AG08395 (cell line): ENCODE measurements around the gene DDX1.
"Not testable (repeated sequence)": the region's sequence is repeated elsewhere in the genome, so short reads cannot be mapped to it uniquely, and the experiment has no call there.

Experiments
- DNase-seq: peaks from one replicate; pipeline ENCODE4 v3.0.0; 2012; ENCODE audit warnings: mixed read lengths, low spot score

DDX1 gene

GRCh38 chr2:15616850-15617777 lies 25.4 kb downstream of the DDX1 start:
- no peak for DNase-seq

DNA sequence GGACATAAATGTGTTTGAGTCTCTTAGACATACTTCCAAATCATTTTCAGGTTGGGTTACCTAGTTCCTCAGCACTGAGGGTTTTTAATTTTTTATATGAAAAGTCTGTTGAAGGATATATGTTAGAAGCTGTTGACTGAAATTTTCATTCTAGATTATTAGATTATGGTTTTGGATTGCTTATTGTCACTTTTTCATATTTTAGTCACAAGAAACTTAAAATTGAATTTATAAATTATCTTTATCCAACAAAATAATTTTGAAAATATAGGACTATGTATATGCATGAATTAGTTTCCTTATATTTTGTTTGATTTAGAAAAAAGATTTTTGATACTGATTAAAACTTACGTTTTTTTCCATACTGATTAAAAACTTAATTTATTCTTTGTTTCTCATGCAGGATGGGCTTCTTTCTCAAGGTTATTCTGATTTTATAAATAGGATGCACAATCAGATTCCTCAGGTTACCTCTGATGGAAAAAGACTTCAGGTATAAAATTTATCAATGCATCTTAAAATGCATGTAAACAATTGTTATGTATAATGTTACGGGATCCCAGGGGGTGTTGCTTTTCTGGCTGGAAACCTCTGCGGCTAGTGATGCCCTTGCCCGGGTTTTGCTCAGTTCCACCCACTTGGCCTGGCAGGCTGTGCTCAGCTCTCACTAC lies 26.2 kb downstream of the DDX1 start:
- DNase-seq = no peak

DNA sequence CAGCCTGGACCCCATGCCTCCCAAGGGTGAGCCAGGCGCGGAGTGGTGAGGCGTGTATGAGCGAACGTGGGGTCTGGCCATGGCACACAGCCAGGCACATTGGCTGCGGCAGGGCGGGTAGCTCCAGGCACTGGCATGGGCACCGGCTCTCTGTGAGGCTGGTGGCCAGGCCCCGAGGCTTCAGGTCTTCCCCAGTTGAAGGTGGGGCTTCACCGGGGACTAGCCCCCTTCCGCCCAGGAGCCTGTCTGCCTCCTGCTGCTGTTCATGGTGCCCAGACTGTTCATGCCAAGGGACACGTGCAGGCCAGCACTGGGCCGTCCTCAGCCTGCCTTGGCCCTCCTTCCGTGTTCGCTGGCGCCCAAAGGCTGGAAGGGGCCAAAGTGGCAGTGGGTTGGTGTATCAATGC lies 26.8 kb downstream of the DDX1 start:
- DNase-seq = no peak

DNA sequence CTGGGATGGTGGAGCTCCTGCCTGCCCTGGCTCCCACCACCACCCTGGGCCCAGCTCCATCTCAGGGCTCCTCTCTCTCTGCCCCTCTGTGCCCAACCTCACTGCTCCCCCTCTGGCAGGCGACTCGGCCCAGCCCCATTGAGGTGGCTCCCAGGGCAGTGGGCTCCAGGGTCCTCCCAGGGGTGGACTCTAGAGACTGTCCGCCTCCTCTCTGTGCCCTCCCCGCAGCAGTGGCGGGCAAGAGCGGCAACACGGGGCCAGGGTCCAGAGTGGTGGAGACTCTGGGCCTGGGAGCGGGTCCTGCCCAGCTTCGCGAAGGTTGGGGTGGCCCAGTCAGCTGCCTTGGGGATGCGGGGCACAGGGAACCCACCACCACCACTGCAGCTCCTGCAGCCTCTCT lies 27.4 kb downstream of the DDX1 start:
- DNase-seq = no peak

GRCh38 chr2:15619510-15619909 lies 27.8 kb downstream of the DDX1 start:
- no peak for DNase-seq

DNA sequence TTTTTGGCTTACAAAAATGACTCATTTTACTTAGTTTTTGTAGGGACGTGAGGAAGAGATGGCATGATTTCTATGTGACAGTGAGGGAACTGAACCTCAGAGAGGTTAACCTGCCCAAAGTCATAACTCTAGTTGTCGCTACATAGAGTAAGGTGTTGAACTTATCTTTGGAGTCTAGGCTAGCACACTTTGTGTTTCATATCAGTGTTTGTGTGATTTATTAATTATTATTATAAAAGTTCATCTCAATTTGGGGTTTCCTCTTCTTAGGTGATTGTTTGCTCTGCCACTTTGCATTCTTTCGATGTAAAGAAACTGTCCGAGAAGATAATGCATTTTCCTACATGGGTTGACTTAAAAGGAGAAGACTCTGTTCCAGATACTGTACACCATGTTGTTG lies 28.3 kb downstream of the DDX1 start:
- DNase-seq = no peak

- DNase-seq = no peak
These were observed 28.7 kb downstream of the DDX1 start for GRCh38 chr2:15620340-15620739.

- no peak for DNase-seq
These were observed 29.3 kb downstream of the DDX1 start for GRCh38 chr2:15620857-15621471.

DNA sequence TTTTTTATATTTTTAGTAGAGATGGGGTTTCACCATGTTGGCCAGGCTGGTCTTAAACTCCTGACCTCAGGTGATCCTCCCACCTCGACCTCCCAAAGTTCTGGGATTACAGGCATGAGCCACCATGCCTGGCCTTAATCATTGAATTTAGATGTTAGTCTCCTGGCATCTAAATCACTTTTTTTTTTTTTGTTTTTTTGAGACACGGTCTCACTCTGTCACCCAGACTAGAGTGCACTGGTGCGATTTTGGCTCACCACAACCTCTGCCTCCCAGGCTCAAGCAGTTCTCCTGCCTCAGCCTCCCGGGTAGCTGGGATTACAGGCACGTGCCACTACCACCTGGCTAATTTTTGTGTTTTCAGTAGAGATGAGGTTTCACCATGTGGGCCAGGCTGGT lies 29.8 kb downstream of the DDX1 start:
- DNase-seq = not testable (repeated sequence)

DNA sequence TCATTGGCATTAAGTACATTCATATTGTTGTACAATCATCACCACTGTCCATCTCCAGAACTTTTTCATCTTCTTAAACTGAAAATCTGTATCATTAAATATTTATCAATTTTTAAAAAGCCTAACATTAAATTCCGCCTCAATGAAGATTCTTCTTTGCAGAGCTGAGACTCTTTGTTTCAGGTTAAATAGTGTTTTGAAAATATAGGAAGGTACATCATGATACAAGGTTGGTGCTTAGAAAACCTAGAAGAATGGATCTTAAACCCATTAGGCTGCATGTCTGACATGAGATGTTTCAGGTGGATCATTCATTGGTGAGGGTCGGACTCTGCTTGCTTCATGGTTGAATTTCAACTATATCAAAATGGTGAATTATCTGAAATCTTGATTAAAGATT lies 30.5 kb downstream of the DDX1 start:
- DNase-seq = no peak

DNA sequence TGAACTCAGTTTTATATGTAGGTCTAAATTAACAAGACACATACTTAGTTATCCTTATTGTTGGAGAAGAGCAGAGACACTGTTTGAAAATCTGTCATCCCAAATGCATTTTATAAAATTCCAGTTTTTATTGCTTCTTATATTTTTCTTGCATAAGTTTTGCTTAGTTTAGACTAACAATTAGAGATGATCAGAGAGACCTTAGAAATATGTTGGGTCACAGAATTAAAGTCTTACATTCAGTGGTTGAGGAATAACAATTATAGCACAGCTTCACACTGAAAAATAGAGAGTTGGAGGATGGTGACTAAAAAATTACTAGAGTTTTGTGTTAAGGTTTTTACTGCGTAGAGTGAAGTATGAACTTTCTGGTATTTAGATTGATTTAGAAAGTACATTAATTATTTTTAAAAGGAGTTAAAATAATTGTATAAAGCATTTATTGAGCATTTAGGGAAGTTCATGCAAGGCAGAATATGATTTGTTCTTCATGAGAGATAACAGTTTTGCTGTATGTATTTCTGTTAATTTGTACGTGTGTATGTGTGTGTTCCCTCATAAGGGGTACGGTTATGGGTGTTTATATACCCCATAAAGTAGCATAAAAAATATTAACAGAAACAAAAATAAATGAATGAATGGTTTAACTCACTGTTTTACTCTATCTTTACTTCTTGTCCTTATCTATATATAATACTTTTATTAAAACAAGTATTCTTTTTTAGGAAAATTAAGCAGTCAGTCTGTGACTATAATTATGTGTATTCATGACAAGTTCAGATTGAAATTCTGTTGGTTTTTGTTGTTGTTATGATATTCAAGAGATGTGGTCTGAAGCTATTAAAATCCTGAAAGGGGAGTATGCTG lies 31.2 kb downstream of the DDX1 start:
- DNase-seq = no peak

DNA sequence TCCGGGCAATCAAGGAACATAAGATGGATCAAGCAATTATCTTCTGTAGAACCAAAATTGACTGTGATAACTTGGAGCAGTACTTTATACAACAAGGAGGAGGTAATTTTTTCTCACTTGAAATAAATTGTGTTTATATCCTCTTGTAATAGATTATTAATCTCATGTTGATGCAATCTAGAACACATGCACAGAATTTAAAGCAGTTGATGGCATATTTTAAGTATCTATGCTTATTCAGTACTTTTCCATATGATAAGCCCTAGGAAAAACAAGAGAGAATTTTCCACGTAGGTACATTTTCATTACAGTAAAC lies 31.8 kb downstream of the DDX1 start:
- DNase-seq = no peak

GRCh38 chr2:15623898-15624541 lies 32.4 kb downstream of the DDX1 start:
- no peak for DNase-seq

- no peak for DNase-seq
These were observed 33.2 kb downstream of the DDX1 start for GRCh38 chr2:15624903-15625302.

DNA sequence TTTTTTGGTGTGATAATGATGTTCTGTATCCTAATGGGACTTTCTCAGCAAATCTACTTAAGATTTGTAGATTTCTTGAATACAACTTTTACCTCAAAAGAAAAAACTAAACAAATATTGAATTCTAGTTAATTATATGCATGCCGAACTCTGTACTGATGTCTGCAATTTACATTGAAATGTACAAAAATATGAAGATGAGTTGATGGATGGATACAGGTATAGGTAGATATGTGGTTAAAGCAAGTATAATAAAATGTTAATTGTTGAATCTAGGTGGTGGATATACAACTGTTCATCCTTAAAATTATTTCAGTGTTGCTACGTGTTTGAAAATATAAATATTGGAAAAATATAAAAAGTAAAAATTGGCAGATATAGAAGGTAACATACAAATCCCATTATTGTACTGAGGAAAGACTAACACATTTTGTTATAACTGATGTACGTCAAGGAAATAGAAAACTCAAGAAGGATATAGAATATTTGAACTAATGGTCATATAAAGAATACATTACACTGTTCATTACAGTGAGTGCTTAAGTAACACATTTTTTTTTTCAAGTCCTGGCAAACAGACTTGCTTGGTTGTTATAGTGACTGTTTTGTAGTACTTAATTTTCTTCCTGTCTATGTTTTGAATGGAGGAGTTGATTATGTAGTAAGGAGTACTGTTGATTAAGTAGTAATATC lies 33.8 kb downstream of the DDX1 start:
- DNase-seq = no peak

- DNase-seq = no peak
These were observed 34.5 kb downstream of the DDX1 start for GRCh38 chr2:15626126-15626525.

DNA sequence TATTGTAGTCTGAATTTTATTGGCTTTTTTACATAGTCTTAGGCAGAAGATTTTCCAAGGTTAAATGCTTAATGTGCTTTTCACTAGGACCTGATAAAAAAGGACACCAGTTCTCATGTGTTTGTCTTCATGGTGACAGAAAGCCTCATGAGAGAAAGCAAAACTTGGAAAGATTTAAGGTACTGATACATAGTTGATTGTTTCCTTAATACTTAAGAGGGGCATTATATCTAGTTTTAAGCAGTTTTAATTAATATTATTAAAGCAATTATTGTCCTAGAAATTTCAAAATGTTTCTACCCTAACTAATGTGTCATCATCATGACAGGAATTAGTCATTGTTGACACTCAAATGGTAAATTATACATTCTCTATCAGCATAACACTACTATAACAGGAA lies 35.3 kb downstream of the DDX1 start:
- no peak for DNase-seq

DNA sequence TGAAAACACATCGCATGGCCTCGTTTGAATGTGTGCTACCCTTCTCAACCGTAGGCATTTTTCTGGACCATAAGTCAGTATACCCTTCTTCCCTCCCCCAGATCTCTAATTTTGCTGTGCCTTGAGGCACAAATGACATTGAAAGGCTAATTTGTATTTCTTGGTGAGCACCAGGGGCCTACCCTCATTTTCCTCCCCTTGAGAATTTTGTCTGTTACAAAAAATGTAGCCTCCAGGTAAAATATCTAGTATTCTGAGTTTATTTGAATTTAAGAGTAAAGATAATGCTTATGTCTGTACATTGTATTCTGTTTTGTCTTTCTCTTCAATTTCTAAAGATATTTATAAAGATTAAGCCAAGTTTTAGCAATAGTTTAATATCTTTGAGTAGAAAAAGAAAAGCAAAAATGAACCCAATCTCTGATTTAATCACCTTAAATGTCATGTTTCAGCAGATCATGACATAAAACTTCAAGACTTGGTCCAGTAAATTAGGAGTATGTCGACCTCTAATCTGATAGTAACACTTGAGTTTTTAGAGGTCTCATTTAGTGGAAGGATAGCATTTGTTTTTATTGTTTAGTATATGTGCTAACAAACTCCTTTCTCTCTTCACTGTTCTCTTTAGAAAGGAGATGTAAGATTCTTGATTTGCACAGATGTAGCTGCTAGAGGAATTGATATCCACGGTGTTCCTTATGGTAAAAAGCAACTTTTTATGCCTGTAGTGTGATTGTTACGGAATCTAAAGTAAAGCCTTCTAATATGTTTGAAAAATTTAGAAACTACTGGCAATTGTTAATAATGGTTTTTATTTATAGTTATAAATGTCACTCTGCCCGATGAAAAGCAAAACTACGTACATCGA lies 36.4 kb downstream of the DDX1 start:
- DNase-seq = no peak

- no peak for DNase-seq
These were observed 37.5 kb downstream of the DDX1 start for GRCh38 chr2:15628899-15629855.
